Measurements from ENCODE around the gene WDR64. TPM values are rescaled to one million over a fixed set of nuclear protein-coding genes. Genes with fewer than 3 reads are reported as not detected.

WDR64 gene
- total RNA-seq, 2 donors from 2014 or later, result not detected

DNA sequence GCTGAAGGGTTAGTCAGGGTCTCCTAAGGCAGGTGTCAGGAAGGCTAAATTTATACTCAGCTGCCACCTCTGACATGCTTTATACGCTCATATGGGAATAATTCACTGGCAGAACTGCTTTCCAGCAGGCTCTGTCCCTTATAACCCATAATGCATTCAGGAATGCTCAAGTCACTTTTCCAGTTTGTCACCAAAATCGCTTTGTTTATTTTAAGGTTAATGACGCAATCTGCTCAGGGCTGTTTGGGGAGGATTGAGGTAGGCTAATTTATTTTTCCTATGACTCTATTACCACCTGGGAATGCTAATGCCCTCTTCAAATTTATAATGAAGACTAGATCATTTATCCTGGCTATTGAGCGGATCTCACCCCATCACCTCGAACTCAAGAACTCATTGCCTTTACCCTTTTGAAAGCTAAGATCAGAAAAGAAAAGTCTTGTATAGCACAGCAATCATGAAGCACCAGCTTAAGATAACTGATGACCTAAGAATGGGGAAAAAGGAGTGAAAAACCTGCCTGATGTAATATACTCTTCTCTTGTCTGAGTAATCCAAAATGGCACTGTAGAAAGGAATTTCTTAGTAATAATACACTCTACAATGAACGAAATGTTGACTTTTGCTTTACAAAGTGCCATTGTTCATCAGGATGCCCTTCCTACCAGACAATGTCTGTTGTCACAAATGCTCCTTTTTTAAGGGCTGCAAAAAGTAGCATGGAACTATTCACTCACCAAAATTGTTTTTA is 98.0 kb downstream of the WDR64 start:
- Mint-ChIP-seq H3K9me3 (no peaks in the 10 kb centered on the region), H3K27ac (no peak overlapping the region), H3K4me3 (no peak overlapping the region), H3K36me3 (ENCODE audit: low read depth) (no peaks in the 10 kb centered on the region), H3K4me1 (no peaks in the 10 kb centered on the region), H3K27me3 (ENCODE audit: insufficient read depth) (peaks cover 2% of the 10 kb centered on the region)
- no peak overlapping the region for H3K27ac ChIP-seq (ENCODE audit: low read depth, low read length)
- no peaks in the 10 kb centered on the region for H3K4me1 ChIP-seq (ENCODE audit: control insufficient read depth, insufficient read depth, low read length)
- no peak for DNase-seq
- no peak overlapping the region for H3K9ac ChIP-seq (ENCODE audit: extremely low read depth, low read length, poor library complexity, severe bottlenecking)
- 90 to 95% methylated on average over 4 to 6 of the region's 6 CpGs for WGBS, 2 experiments (ENCODE audit: insufficient coverage in 1 of 2, insufficient read length in 1 of 2)
- H3K9me3 ChIP-seq (ENCODE audit: control insufficient read depth, low read length), result no peaks in the 10 kb centered on the region
- no peak for TF ChIP-seq CTCF (conservative IDR thresholded peaks at IDR 0.05)
- no peak overlapping the region for H3K4me3 ChIP-seq (ENCODE audit: low read length)
- H3K36me3 ChIP-seq (ENCODE audit: control insufficient read depth, insufficient read depth, low read length), result no peaks in the 10 kb centered on the region
- no peaks in the 10 kb centered on the region for H3K27me3 ChIP-seq (ENCODE audit: control insufficient read depth, insufficient read depth, low read length, poor library complexity, severe bottlenecking)

GRCh38 chr1:241751524-241751923 is 99.4 kb downstream of the WDR64 start:
- Histone ChIP-seq H3K27me3 (ENCODE audit: control insufficient read depth, insufficient read depth, low read length, poor library complexity, severe bottlenecking) (no peaks in the 10 kb centered on the region), H3K27ac (ENCODE audit: low read depth, low read length) (no peak overlapping the region), H3K9ac (ENCODE audit: extremely low read depth, low read length, poor library complexity, severe bottlenecking) (no peak overlapping the region), H3K4me3 (ENCODE audit: low read length) (no peak overlapping the region), H3K9me3 (ENCODE audit: control insufficient read depth, low read length) (no peaks in the 10 kb centered on the region), H3K4me1 (ENCODE audit: control insufficient read depth, insufficient read depth, low read length) (no peaks in the 10 kb centered on the region), H3K36me3 (ENCODE audit: control insufficient read depth, insufficient read depth, low read length) (no peaks in the 10 kb centered on the region)
- no peaks in the 10 kb centered on the region for H3K4me1 Mint-ChIP-seq
- no peak for DNase-seq
- TF ChIP-seq CTCF (conservative IDR thresholded peaks at IDR 0.05), result no peak
- no peaks in the 10 kb centered on the region for H3K36me3 Mint-ChIP-seq (ENCODE audit: low read depth)
- WGBS, 2 experiments (ENCODE audit: insufficient coverage in 1 of 2, insufficient read length in 1 of 2), result 90 to 93% methylated on average over 4 to 5 of the region's 5 CpGs
- H3K9me3 Mint-ChIP-seq, result peaks cover 5% of the 10 kb centered on the region
- H3K27me3 Mint-ChIP-seq (ENCODE audit: insufficient read depth), result peaks cover 2% of the 10 kb centered on the region
- H3K4me3 Mint-ChIP-seq, result no peak overlapping the region
- H3K27ac Mint-ChIP-seq, result no peak overlapping the region

- H3K4me1 ChIP-seq (ENCODE audit: control insufficient read depth, insufficient read depth, low read length), result no peaks in the 10 kb centered on the region
- no peak for TF ChIP-seq CTCF (conservative IDR thresholded peaks at IDR 0.05)
- DNase-seq, result no peak
- Mint-ChIP-seq H3K4me3 (no peak overlapping the region), H3K36me3 (ENCODE audit: low read depth) (no peaks in the 10 kb centered on the region), H3K4me1 (peaks cover 9% of the 10 kb centered on the region), H3K27ac (no peak overlapping the region), H3K9me3 (no peaks in the 10 kb centered on the region), H3K27me3 (ENCODE audit: insufficient read depth) (peaks cover 16% of the 10 kb centered on the region)
- no peak overlapping the region for H3K4me3 ChIP-seq (ENCODE audit: low read length)
- H3K36me3 ChIP-seq (ENCODE audit: control insufficient read depth, insufficient read depth, low read length), result no peaks in the 10 kb centered on the region
- 93 to 100% methylated on average over 1 to 3 of the region's 3 CpGs for WGBS, 2 experiments (ENCODE audit: insufficient coverage in 1 of 2, insufficient read length in 1 of 2)
- H3K9me3 ChIP-seq (ENCODE audit: control insufficient read depth, low read length), result no peaks in the 10 kb centered on the region
- peaks cover 26% of the 10 kb centered on the region for H3K27me3 ChIP-seq (ENCODE audit: control insufficient read depth, insufficient read depth, low read length, poor library complexity, severe bottlenecking)
- no peak overlapping the region for H3K27ac ChIP-seq (ENCODE audit: low read depth, low read length)
- H3K9ac ChIP-seq (ENCODE audit: extremely low read depth, low read length, poor library complexity, severe bottlenecking), result no peak overlapping the region
These were observed 110.7 kb downstream of the WDR64 start for GRCh38 chr1:241762713-241763339.
